Renal pelvis (tissue), 4 donors: Measurements from ENCODE around the gene STAM. TPM values are rescaled to one million over a fixed set of nuclear protein-coding genes. Genes with fewer than 3 reads are reported as not detected.

ENCODE experiments used
- DNase-seq: peaks from one replicate; pipeline ENCODE4 v3.0.0-alpha.2; 2013
- polyA plus RNA-seq, 3 donors: library from polyadenylated mRNA; unstranded; fragments of 120-200 nt; gene quantifications; one replicate each; pipeline ENCODE4 v1.2.1, GENCODE V29; 2013; ENCODE audit not compliant: insufficient read length in 3 of 3

Gene STAM
- polyA plus RNA-seq, 3 donors: 25.2 to 28.1 (median 26.0) TPM

DNA sequence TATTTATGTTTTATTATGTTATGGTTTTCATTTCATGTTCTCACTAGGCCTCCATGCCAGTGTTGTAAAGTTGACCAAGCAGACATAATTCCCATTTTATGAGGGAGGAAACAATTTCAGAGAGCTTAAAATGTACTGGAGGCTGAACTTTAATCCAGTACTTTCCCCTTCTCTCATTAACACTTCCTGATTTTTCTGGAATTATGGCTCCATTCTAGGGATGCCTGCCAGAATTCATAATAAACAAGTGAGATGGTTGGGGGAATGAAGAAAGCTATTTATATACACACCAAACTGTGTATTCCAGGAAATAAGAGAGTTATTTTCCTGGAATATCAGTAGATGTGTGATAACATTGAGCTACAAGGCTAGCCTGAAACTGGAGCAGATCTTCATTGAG lies 114.9 kb downstream of the STAM start:
- DNase-seq: no peak

DNA sequence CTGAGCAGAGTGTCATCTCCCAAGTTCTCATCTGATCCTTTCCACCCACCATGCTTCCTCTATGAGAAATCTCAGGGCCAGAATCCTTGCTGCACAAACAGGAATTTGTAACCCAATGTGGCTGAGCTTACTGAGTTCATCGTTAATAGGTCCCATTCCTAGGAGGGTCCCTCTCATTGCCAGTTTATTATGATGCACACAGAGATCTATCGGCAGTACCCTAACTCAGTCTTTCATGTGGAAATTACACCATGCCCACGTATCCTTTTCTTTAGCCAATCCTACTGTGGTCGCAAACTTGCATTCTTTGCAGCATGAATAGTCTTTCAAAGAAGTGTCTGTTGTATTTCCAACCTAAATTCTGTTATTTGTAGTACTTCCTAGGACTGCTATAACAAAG lies 120.2 kb downstream of the STAM start:
- DNase-seq: no peak

DNA sequence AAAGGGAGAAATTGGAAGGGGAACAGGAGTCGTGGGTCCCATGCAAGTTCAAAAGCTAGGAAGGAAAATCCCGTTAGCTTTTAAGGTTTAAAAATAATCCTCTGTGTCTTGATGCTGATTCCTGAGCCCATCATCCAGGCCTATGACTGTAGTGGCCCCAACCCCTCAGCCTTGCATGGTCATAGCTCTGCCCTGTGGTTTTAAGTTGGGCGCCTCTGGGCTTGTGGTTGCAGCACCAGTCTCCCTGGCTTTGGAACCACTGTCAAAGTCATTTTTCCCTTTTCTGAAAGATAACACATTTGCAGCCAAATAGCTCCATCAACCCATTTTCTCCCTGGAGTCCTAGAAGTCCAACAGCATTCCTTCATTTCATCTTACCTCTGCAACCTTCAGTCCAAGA lies 121.7 kb downstream of the STAM start:
- no peak for DNase-seq

Other genes starting within 250 kb of the STAM start
- gene ST8SIA6, start 189.6 kb upstream of the STAM start, polyA plus RNA-seq: 1 to 10 TPM; 1.2 to 1.5 (median 1.2) TPM
- 10 to 100 TPM; 13.1 to 15.9 (median 13.7) TPM for gene HACD1, start 26.8 kb upstream of the STAM start, polyA plus RNA-seq
- gene TMEM236, start 108.0 kb downstream of the STAM start, polyA plus RNA-seq: under 1 TPM; 0.22 to 0.43 (median 0.24) TPM
- gene MRC1, start 165.2 kb downstream of the STAM start, polyA plus RNA-seq: 10 to 100 TPM in 1 of 3 donors, 1 to 10 TPM in 2; 8.4 to 10.3 (median 8.9) TPM